Mammary epithelial cell (primary cell): ENCODE results near the gene PHF2.

ENCODE experiments used
- EZH2 ChIP-seq: IDR thresholded peaks from 2 replicates; pipeline ENCODE4 v1.6.1; 2012; ENCODE audit warnings: low read length, inconsistent platforms, borderline replicate concordance
- TF ChIP-seq, protein P1 (sequence below), 2 donors: IDR thresholded peaks in 1 of 2; conservative IDR thresholded peaks in 1 of 2; 2 replicates each; pipeline ENCODE4 v1.5.1; 2011 to 2012; ENCODE audit warnings: inconsistent platforms in 2 of 2, low read length in 2 of 2, mild to moderate bottlenecking in 2 of 2, control low read depth in 1 of 2, low read depth in 1 of 2; ENCODE audit not compliant: insufficient read depth in 1 of 2; ENCODE audit errors: extremely low read depth in 1 of 2

- TF ChIP-seq, protein P1, sequence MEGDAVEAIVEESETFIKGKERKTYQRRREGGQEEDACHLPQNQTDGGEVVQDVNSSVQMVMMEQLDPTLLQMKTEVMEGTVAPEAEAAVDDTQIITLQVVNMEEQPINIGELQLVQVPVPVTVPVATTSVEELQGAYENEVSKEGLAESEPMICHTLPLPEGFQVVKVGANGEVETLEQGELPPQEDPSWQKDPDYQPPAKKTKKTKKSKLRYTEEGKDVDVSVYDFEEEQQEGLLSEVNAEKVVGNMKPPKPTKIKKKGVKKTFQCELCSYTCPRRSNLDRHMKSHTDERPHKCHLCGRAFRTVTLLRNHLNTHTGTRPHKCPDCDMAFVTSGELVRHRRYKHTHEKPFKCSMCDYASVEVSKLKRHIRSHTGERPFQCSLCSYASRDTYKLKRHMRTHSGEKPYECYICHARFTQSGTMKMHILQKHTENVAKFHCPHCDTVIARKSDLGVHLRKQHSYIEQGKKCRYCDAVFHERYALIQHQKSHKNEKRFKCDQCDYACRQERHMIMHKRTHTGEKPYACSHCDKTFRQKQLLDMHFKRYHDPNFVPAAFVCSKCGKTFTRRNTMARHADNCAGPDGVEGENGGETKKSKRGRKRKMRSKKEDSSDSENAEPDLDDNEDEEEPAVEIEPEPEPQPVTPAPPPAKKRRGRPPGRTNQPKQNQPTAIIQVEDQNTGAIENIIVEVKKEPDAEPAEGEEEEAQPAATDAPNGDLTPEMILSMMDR (conservative IDR thresholded peaks at IDR 0.05 in 1 of 2, IDR thresholded peaks at IDR 0.05 in 1 of 2; ENCODE audit: extremely low read depth in 1 of 2, insufficient read depth in 1 of 2, low read depth in 1 of 2, low read length in 2 of 2): no peak
- no peak for TF ChIP-seq EZH2
Observed at GRCh38 chr9:93582115-93582514, 5.7 kb downstream of the PHF2 start.
